Measurements from ENCODE around the gene MAD2L1BP. TPM values are rescaled to one million over a fixed set of nuclear protein-coding genes. Genes with fewer than 3 reads are reported as not detected.

Gene MAD2L1BP
- total and polyA plus RNA-seq, 2 of the 13 experiments (the other 11 are each of a cell fraction or from before 2014, with no cell fraction given), result 54.2 to 55.5 TPM

DNA sequence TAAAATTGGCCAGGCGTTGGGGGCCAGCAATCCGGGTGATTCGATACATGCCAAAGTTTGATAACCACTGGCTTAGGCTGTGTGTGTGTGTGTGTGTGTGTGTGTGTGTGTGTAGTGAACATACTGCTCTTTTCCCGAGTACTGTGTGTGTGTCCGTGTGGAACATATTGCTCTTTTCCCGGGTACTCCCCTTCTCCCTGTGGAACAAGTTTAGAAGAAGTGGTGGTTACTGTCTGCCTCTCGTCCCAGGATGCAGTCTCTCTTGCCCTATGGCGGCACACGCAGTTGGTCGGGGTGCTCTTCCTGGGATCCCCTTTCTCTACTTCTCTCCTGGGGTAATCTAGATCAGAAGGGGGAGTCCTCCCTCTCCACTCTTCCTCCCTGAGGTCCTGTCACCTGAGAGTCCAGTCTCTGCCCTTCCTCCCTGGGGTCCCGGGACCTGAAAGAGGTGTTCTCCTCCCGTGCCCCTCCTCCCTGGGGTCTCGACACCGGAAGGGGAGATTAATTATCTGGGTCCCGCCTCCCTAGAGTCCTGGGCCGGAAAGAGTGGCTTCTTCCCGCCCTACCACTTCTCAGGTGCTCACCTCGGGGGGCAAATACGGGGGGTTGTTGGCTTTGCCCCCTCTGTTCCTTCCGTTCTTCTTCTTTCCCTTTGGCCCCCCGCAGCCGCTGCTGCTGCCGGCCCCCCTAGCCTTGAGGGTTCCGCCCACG is 7.1 kb upstream of the MAD2L1BP start:
- FAIRE-seq (no peak), ATAC-seq (peak; percentile 10; the same call in 2 of the 3 replicates), DNase-seq (ENCODE audit: low spot score) (peak; percentile 68)
- Histone ChIP-seq H3K79me2 (ENCODE audit: insufficient read depth, low read length) (peaks cover 17% of the 10 kb centered on the region), H3K9ac (ENCODE audit: insufficient read depth, low read depth, low read length) (peak overlapping the region; percentile 91), H4K20me1 (ENCODE audit: insufficient read depth, low read length) (no peaks in the 10 kb centered on the region), H3K9me3 (ENCODE audit: low read length) (no peaks in the 10 kb centered on the region), H3K4me2 (ENCODE audit: low read depth, low read length) (peak overlapping the region; percentile 98), H3K36me3 (replicated peaks in 1 of 2; ENCODE audit: control insufficient read depth in 1 of 2, insufficient read depth in 2 of 2, low read length in 2 of 2) (peaks cover 23 to 29% of the 10 kb centered on the region in 2 experiments), H3K27me3 (ENCODE audit: control insufficient read depth in 1 of 2, insufficient read depth in 2 of 2, low read length in 2 of 2) (no peaks in the 10 kb centered on the region; a peak in 1 of 5 replicates), H2AFZ (ENCODE audit: low read length) (no peak overlapping the region), H3K4me1 (ENCODE audit: insufficient read depth, low read length) (peaks cover 36% of the 10 kb centered on the region), H3K27ac (ENCODE audit: extremely low read length, insufficient read depth, low read length) (peak overlapping the region; percentile 79), H3K4me3 (replicated peaks in 1 of 3; ENCODE audit: insufficient read depth in 1 of 3, low read depth in 2 of 3, low read length in 3 of 3) (peak overlapping the region; percentile 59 to 89 (median 85))
- CTCF ChIA-PET (ENCODE audit: low intra/inter-chr PET ratio, low total read pairs), result no interaction called here
- 4% methylated on average over 25 of the region's 25 CpGs for WGBS (ENCODE audit: low lambda C conversion rate)
- POLR2A ChIA-PET, result interaction anchor here (0.8 to 3.0 kb wide), 32 partner anchors 9 to 1065 kb away, joined by 3 to 55 read pairs (median 7); partner anchors contain the start of genes ABCC10, HSP90AB1, LRRC73 and MRPS18A
- intact Hi-C loops (cut with micrococcal nuclease; ENCODE audit: unreplicated experiment) (loop anchor here (5.0 kb wide), 1 partner anchor 456 kb away; the partner anchor contains the start of gene SRF), in situ Hi-C loops (cut with HindIII; ENCODE audit: extremely low pct_ligation_motif_present, low pct_unique_long_range_greater_than_20kb) (no loop called here)
- BruUV-seq (replicated peaks), result TSS peak; percentile 66
- TF ChIP-seq ZC3H13 (CRISPR knock-in tag; IDR thresholded peaks at IDR 0.05) (no peak), ZNF567 (CRISPR knock-in tag; IDR thresholded peaks at IDR 0.05; ENCODE audit: borderline replicate concordance) (no peak), ZNF891 (CRISPR knock-in tag; IDR thresholded peaks at IDR 0.05) (no peak), SAP130 (CRISPR knock-in tag; IDR thresholded peaks at IDR 0.05; ENCODE audit: low read depth) (no peak; the same call in 1 of the 2 replicates), REL (CRISPR knock-in tag; conservative IDR thresholded peaks at IDR 0.05) (no peak), ARID2 (CRISPR knock-in tag; IDR thresholded peaks at IDR 0.05; ENCODE audit: borderline replicate concordance) (no peak; the same call in 1 of the 2 replicates), DPF2 (CRISPR knock-in tag; IDR thresholded peaks at IDR 0.05; ENCODE audit: borderline replicate concordance, low read depth) (no peak), ZNF263 (CRISPR knock-in tag; IDR thresholded peaks at IDR 0.05) (peak; percentile 99), EHMT2 (IDR thresholded peaks at IDR 0.05; ENCODE audit: borderline replicate concordance, low read depth, low read length) (no peak), POLR2A (IDR thresholded peaks at IDR 0.05; ENCODE audit: insufficient read depth in 1 of 2, low read depth in 2 of 2, low read length in 2 of 2) (peak in 1 of 2 experiments; percentile 59; a peak in 2 of 4 replicates), MAZ (IDR thresholded peaks at IDR 0.05; ENCODE audit: borderline replicate concordance, low read depth, low read length) (no peak; the same call in 1 of the 2 replicates), MAZ (CRISPR knock-in tag; IDR thresholded peaks at IDR 0.05; ENCODE audit: low read depth) (no peak), TCF7L2 (IDR thresholded peaks at IDR 0.05; ENCODE audit: low read depth, low read length) (no peak), ZNF652 (CRISPR knock-in tag; IDR thresholded peaks at IDR 0.05; ENCODE audit: borderline replicate concordance, low read depth) (0 out of 2 replicates have a peak, but pooled peaks have one; percentile 4)
- TF ChIP-seq, protein P1, sequence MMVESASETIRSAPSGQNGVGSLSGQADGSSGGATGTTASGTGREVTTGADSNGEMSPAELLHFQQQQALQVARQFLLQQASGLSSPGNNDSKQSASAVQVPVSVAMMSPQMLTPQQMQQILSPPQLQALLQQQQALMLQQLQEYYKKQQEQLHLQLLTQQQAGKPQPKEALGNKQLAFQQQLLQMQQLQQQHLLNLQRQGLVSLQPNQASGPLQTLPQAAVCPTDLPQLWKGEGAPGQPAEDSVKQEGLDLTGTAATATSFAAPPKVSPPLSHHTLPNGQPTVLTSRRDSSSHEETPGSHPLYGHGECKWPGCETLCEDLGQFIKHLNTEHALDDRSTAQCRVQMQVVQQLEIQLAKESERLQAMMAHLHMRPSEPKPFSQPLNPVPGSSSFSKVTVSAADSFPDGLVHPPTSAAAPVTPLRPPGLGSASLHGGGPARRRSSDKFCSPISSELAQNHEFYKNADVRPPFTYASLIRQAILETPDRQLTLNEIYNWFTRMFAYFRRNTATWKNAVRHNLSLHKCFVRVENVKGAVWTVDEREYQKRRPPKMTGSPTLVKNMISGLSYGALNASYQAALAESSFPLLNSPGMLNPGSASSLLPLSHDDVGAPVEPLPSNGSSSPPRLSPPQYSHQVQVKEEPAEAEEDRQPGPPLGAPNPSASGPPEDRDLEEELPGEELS (CRISPR knock-in tag; IDR thresholded peaks at IDR 0.05), result no peak
- TF ChIP-seq, protein P2, sequence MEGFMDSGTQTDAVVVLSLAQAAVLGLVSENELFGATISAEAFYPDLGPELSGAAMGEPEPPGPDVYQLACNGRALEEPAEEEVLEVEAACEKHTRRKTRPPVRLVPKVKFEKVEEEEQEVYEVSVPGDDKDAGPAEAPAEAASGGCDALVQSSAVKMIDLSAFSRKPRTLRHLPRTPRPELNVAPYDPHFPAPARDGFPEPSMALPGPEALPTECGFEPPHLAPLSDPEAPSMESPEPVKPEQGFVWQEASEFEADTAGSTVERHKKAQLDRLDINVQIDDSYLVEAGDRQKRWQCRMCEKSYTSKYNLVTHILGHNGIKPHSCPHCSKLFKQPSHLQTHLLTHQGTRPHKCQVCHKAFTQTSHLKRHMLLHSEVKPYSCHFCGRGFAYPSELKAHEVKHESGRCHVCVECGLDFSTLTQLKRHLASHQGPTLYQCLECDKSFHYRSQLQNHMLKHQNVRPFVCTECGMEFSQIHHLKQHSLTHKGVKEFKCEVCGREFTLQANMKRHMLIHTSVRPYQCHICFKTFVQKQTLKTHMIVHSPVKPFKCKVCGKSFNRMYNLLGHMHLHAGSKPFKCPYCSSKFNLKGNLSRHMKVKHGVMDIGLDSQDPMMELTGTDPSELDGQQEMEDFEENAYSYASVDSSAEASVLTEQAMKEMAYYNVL (CRISPR knock-in tag; IDR thresholded peaks at IDR 0.05; ENCODE audit: borderline replicate concordance), result no peak
- TF ChIP-seq, protein P3, sequence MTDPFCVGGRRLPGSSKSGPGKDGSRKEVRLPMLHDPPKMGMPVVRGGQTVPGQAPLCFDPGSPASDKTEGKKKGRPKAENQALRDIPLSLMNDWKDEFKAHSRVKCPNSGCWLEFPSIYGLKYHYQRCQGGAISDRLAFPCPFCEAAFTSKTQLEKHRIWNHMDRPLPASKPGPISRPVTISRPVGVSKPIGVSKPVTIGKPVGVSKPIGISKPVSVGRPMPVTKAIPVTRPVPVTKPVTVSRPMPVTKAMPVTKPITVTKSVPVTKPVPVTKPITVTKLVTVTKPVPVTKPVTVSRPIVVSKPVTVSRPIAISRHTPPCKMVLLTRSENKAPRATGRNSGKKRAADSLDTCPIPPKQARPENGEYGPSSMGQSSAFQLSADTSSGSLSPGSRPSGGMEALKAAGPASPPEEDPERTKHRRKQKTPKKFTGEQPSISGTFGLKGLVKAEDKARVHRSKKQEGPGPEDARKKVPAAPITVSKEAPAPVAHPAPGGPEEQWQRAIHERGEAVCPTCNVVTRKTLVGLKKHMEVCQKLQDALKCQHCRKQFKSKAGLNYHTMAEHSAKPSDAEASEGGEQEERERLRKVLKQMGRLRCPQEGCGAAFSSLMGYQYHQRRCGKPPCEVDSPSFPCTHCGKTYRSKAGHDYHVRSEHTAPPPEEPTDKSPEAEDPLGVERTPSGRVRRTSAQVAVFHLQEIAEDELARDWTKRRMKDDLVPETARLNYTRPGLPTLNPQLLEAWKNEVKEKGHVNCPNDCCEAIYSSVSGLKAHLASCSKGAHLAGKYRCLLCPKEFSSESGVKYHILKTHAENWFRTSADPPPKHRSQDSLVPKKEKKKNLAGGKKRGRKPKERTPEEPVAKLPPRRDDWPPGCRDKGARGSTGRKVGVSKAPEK (CRISPR knock-in tag; IDR thresholded peaks at IDR 0.05; ENCODE audit: borderline replicate concordance), result no peak
